ENCODE data around the gene ERICH6.

- TF ChIP-seq TCF7L2 (IDR thresholded peaks at IDR 0.05; ENCODE audit: low read depth, low read length) = no peak
- no peak for TF ChIP-seq POLR2AphosphoS5 (IDR thresholded peaks at IDR 0.05; ENCODE audit: low read depth, low read length)
- TF ChIP-seq CTCF (IDR thresholded peaks at IDR 0.05) = no peak
Observed at GRCh38 chr3:150744041-150744918, 40.6 kb upstream of the ERICH6 start.
